ENCODE results near the gene CEP170B.
"Not testable (repeated sequence)": the region's sequence is repeated elsewhere in the genome, so short reads cannot be mapped to it uniquely, and the experiment has no call there.

CEP170B gene

DNA sequence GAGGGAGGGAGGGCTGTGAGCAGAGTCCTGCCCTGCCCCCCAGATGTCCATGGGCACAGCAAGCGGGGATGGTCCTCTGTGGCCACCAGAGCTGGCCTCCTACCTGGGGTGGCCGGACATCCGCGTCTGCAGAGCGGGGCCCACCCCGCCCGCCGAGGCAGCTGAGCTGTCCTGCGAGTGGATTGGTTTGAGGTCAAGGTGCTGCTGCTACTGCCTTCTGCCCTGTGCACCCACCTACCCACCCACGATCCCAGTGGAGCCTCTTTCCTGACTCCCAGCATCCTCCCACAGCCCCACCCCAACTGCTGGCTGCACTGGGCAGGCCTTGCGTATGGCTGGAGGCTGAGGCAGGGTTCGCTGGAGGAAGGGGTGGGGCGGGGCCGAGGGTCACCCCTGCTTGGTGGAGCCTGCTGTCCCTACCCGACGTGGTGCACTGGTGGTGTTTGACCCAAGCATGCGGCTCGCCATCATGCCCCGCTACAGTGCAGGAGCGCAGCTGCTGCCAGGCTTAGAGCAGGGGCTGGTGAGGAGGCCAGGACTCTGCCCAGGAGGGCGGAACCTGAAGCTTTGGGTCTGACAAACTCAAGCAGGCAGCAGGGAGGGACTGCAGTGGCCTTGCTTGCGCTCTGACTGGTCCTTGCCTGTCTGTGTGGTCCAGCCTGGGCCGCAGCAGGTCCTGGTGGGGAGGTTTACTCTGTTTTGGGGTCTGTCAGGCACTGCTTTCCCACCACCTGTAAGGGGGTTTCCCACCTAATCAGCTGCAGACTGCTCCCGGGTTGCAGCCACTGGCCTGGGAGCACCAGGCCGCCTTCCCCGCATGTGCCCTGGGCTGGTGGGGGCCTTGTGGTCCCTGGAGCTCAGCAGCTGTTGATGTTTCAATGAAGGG, 23.7 kb downstream of the CEP170B start:
- no peak for DNase-seq (ENCODE audit: low read depth in 2 of 2, low spot score in 1 of 2)

DNA sequence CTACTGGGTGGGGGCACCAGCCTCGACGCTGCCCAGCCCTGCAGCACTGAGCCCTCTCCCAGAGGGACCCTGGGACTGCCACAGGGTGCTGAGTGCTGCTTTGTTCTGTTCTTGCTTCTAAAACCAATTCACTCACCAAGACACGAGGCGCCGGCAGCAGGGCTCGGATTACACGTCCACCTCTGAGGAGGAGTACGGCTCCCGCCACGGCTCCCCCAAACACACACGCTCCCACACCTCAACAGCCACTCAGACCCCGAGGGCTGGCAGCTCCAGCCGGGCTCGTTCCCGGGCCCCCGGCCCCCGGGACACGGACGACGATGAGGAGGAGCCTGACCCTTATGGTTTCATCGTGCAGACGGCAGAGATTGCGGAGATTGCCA, 24.3 kb downstream of the CEP170B start:
- DNase-seq (ENCODE audit: low read depth in 2 of 2, low spot score in 1 of 2) = no peak

DNA sequence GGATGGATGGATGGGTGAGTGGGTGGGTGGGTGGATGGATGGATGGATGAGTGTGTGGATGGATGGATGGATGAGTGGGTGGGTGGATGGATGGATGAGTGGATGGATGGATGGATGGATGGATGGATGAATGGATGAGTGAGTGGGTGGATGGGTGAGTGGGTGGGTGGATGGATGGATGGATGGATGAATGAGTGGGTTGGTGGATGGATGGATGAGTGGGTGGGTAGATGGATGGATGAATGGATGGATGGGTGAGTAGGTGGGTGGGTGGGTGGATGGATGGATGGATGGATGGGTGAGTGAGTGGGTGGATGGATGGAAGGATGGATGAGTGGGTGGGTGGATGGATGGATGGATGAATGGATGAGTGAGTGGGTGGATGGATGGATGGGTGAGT, 25.2 kb downstream of the CEP170B start:
- DNase-seq (ENCODE audit: low read depth in 2 of 2, low spot score in 1 of 2) = not testable (repeated sequence)

DNA sequence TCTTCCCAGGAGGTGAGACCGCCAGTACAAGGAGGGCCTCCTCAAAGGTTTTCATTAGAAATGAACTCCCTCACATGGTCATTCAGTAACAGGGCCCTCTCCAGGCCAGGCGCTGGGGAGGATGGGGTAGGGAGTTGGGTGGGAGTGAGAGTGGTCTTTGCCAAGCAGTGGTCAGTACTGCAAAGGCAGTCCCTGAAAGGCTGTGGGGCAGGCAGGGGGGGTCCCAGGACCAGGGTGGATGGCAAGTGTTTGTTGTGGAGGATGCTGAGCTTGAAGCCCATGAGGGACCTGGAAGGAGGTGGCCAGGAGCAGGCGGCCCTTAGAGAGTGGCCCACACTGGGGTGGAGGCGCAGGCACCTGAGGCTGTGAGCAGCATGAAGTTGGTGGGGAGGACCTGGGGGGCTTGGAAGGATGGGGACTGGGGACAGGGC, 26.1 kb downstream of the CEP170B start:
- no peak for DNase-seq (ENCODE audit: low read depth in 2 of 2, low spot score in 1 of 2)

DNA sequence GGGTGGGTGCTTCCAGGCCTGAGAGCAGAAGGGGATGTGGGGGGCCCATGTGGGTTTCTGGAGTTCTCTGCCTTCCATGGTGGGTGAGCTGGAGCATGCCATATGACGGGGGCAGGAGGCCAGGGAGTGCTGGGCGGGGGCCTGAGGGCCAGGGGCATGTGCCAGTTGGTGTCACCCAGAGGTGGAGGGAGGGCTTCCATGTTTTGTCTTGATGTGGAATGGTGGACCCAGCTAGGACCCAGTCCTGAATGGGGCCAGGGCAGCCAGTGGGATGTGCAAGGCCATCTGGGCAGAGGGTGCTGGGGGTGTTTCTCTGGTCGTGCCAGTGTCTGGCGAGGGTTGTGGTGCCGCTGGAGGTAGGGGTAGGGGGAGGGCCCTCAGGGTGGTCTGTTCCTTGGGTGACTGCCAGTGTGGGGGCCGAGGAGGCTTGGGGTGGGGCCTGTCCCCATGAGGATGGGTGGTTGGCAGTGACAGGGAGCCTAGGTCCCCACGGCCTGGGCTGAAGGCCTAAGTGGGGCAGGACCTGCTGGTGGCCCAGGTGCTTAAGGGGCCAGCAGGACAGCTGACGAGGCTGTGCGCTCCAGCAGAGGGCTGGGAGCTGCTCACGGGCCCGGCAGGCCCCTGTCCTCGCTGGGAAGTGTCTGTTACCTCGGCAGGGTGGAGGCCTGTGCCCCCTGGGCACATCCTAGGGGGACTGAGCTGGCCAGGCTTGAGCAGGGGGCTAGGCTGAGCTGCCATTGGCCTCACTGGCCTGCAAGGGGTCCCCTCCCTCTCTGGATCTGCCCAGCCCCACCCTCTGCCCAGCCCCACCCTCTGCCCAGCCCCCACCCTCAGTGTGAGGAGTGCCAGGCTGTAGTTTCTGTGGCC, 26.8 kb downstream of the CEP170B start:
- no peak for DNase-seq (ENCODE audit: low read depth in 2 of 2, low spot score in 1 of 2)

DNA sequence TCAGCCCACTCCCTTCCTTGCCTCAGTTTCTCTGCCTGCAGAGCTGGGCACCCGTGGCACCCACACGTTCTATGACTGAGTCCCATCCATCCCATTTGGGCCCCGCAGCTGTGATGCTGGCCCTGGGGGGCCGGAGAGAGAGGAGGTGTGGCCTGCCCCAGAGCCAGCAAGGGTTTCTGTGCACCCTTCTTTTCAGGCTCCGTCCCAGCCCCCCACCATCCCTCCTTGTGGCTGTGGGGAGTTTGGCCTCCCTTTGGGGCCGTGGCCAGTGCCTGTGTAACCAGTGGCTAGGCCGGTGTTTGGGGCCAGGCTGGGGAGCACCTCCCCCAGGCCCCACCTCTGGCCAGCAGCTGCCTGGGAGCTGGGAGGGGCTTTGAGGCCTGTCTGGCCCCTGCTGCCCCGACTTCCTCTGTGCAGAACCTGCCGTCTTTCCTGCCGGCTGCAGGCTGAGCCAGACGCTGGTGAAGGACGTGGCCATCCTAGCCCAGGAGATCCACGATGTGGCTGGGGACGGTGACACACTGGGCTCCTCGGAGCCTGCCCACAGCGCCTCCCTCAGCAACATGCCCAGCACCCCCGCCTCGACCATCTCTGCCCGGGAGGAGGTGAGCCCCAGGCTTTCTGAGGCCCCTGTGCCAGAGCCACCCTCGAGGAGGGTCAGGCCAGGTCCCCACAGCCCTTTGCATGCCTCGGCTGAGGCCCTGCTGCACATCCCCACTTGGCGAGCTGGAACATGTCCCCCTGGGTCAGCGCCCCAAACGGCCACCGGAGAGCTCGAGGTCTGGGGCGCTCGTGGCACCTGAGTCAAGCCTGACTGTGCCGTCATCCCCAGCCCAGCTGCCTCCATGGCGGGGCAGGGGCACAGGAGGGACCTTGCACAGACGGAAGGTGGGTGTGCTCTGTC, 27.7 kb downstream of the CEP170B start:
- no peak for DNase-seq (ENCODE audit: low read depth in 2 of 2, low spot score in 1 of 2)

DNA sequence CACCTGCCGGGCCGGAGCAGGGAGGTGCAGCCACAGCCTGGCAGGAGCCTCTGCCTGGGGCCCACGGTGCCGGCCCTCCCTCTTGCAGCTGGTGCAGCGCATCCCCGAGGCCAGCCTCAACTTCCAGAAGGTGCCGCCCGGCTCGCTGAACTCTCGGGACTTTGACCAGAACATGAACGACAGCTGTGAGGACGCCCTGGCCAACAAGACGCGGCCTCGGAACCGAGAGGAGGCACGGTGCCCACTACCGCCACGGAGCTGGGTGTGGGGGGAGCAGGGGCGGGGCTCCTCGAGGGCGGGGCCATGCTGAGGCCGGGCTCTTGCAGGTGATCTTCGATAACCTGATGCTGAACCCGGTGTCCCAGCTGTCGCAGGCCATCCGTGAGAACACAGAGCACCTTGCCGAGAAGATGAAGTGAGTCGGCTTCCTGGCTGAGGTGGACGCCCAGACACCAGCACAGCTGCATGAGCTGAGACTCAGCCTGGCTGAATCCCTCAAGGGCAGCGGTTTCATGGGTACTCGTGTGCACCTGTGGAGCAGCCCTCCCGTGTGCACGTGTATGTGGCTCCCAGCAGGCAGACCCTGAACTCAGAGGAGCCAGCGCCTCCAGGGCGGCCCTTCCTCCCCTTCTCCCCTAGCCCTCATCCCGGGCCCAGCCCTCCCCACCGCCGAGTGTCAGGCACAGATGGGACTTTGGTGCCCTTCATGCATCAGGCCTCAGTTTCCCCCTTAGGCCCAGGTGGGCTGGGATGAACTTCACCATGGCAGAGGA, 28.6 kb downstream of the CEP170B start:
- DNase-seq (ENCODE audit: low read depth in 2 of 2, low spot score in 1 of 2) = no peak

DNA sequence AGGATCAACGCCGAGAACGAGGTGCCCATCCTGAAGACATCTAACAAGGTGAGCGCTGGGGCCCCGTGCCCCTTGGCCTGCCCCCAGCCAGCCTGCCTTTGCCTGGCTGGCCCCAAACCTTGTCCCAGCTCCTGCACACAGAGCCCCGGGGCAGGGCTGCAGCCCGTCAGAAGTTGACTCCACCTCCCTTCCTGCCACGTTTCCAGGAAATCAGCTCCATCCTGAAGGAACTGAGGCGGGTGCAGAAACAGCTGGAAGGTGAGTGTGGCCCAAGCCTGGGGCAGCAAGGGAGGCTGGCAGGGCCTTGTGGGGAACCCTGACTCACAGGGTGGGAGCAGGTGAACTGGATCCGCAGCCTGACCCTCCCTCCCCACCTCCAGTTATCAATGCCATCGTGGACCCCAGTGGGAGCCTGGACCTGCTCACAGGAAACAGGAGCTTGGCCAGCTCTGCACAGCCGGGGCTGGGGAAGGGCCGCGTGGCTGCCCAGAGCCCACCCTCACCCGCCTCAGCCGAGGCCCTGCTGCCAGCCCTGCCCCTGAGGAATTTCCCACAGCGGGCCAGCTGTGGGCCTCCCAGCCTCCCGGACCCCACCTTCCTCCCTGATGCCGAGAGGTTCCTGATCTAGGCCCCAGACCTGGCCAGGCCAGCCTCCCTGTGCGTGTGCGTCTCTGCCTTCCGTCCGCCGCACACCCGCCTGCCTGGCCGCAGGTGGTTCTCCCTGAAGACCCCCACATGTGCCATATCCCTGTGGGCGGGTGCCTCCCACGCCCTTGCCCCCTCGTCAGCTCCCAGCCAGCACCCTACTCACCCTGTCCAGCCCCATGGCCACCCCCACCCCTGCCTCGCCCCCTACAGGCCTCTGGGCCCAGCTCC, 29.5 kb downstream of the CEP170B start:
- no peak for DNase-seq (ENCODE audit: low read depth in 2 of 2, low spot score in 1 of 2)

DNA sequence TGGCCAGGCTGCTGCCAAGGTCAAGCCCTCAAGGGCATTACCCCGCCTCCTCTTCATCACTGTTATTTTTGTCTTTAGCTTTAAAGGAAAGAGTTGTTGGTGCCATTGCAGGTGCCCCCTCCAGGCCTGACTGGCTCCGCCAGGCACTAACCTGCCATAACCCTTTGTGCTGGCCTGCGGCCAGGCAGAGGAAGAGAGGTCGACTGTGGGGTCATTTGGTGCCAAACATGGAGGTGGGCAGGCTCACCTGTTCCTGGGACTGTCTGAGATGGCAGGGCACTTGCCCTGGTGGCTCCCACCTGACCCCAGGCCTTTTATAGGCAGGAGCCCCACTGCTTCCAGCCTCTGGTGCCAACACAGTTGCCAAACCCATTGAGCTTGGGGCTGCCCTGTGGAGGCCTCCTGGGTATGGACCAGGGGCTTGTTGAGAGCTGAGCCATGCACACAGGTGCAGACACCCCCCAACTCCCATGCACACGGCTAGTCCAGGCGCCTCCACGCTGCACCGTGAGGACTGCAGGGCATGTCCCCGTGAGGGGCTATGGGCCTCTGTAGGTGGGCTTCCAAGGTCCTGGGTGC, 30.2 kb downstream of the CEP170B start:
- DNase-seq (ENCODE audit: low read depth in 2 of 2, low spot score in 1 of 2) = no peak

DNA sequence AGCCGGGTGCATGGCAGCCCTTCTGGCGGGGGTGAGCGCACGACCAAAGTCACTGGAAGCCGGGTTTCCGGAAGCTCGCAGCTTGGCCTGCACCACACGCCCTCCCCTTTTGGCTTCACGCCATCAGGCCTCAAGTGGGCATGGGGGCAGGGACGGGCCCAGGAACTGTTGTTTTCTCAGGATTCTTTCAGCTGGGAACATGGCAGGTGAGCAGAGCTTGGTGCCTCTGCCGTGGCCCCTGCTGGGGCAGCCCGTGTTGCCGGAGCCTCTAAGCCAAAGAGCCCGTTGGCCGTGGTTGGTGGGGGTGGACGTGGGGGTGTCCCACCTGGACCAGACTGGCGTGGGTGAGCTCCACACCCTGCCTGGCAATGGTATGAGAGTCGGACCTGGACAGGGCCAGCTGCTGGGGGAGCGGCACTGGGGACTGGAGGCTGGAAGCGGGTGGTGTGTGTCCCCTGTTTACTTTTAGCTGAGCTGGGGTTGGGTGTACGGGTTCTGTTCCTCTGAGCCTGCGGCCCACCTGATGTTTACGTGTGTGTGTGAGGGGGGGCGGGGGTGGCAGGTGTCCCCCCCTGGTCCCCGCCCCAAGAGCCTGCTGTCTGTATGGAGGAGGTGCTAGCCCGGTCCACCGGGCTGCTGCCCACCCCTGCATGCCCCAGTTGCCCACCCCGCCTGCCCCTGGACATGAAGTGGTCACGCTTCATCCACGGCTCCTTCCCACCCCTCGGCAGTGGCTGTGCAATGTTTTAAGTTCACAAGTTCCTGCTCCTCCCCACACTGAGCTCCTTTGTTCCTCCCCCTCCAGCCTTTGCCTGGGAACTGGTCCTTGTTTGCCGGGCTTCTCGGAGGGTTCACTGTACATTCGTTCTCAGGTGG, 31.0 kb downstream of the CEP170B start:
- no peak for DNase-seq (ENCODE audit: low read depth in 2 of 2, low spot score in 1 of 2)

DNA sequence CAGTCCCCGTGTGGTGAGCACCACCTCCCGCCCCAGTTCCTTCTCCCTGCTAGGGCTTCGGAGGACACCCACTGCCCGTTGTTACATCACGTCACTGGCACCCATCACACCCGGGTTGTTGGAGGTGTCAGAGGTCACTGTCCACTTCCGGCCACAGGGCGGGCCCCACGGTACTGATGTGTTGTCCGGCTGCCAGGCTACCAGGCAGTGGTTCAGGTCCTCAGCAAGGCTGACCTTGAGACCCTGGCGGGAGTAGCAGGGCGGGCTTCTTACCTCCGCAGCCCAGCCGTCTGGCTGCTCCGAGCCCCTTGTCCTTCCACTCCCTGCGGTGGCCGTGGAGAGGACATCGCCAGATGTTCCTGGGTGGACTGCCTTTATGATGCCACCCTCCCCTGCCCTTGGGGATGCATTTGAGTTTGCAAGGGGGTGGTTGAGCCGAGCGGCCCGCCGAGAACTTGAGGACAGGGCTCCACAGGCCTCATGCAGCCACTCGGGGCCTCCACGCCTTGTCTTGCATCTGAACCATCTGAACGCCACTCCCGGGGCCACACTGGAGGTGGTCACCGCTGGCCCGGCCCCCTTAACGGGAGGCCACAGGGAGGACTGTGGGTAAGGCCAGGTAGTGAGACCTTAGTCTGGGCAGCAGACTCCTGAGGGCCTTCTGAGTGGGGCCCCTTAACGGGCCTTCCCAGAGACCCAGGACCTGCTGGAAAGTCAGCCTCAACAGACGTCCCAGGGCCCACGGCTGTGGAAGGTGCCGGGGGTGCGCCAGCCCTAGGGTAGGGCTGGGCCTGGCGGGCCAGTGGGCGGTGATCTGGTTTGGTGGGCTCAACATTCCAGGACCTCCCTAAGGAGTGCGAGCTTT, 32.5 kb downstream of the CEP170B start:
- DNase-seq (ENCODE audit: low read depth in 2 of 2, low spot score in 1 of 2) = no peak

DNA sequence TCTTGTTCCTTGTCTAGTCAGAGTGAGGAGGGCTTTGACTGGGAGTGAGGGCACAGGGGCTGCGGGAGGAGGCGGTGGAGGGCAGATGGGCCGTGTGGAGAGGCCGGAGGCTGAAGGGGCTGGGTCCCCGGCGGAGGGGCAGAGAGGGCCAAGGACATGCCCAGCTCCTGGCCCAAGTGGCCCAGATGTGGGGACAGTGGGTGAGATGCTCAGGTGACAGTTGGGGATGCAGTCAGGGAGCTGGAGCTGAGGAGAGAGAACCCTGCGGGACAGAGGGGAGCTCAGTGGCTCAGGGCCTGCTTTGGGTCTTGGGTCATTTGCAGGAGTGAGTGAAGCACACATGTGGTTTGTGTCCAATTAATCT, 33.1 kb downstream of the CEP170B start:
- DNase-seq (ENCODE audit: low read depth in 2 of 2, low spot score in 1 of 2) = no peak

DNA sequence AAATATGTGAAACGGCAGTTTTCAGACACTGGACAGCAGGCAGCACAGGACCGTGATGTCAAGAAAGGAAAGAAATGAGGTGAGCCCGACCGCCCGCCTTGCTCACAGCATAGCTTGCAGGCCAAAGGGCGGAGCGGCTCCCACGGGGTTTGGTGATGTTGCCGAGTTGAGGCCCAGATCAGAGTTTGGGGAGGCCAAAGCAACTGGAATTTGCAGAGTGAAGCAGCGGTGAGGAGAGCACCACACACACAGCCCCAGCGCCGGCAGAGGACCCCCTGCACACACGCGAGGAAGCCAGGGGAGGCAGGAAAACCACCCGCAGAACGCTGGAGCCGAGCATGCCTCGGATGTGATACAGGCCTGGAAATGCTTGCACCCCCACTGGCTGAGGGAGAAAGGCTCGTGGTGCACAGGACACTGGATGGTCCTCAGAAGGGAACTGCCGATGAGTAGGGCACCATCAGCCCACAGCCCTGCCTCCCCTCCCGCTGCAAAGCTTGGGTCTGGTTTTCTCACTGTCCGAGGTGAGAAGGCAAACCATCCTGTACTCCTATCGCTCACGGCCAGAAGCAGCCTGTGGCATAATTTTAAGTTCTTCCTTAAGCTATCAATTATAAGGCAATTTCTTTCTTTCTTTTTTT, 33.9 kb downstream of the CEP170B start:
- DNase-seq (ENCODE audit: low read depth in 2 of 2, low spot score in 1 of 2) = no peak

DNA sequence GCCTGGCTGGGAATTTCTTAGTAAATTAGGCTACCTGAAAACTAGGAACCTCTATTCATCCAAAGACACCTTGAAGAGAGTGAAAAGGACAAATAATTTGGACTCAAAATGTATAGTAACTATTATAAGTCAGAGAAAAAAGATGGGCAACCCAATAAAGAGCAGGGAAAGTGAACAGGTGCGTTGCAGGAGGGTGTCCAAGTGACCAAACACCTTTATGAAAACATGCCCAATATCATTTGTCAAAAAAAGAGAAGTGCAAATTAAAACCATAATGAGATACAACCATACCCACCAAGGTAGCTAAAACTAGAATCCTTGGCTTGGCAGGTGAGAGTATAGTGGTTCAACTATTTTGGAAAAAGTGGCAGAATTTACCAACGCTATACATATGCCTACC, 34.7 kb downstream of the CEP170B start:
- DNase-seq (ENCODE audit: low read depth in 2 of 2, low spot score in 1 of 2) = no peak

DNA sequence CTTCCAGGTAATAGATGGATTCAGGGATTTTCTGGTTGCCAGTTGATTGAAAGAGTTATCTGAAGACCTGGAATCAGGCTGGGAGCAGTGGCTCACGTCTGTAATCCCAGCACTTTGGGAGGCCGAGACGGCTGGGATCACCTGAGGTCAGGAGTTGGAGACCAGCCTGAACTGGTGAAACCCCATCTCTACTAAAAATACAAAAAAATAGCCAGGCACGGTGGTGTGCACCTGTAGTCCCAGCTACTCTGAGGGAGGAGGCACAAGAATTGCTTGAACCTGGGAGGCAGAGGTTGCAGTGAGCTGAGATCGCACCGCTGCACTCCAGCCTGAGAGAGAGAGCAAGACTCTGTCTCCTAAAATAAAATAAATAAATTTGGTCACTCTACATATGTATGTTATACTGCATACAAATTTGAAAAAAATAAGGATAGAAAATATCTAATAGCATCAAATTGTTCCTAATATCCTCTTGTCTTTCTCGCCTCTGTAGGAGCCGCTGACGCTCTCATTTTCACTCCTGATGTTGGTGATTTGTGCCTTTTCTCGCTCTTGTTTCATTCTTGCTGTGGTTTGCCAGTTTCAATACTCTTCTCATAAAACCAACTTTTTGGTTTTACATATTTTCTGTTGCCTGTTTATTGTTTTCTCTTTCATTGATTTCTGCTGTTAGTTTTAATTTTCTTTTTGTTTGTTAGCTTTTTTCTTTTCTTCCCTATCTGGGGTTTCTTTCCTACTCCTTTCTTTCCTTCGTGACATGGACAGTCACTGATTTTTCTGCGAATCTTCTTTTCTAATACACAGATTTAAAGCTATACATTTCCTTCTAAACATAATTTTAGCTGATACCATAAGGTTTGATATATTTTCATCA, 35.8 kb downstream of the CEP170B start:
- DNase-seq (ENCODE audit: low read depth in 2 of 2, low spot score in 1 of 2) = no peak

DNA sequence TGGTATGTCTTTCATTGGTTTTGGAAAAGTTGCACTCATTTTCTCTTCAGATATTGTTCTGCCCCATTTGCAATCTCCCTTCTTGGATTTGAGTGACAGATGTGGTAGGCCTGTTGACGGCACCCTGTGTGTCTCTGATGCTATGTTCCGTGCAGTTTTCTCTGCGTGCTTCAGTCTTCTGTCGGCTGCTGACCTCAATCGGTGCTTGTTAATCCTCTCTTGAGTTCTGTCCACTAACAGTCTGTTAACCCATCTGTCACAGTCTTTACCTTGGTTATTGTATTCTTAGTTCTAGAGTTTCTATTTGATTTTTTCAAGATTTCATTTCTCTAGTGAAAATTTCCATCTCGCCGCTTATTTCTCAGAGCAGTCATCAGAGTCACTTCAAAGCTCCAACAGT, 38.9 kb downstream of the CEP170B start:
- DNase-seq (ENCODE audit: low read depth in 2 of 2, low spot score in 1 of 2) = no peak
